Measurements from ENCODE around the gene NPAS3. TPM values are rescaled to one million over a fixed set of nuclear protein-coding genes. Genes with fewer than 3 reads are reported as not detected.

Gene NPAS3
- total RNA-seq, 6 donors from 2014 or later: 0.30 to 0.77 (median 0.59) TPM; not detected in 2

- ATAC-seq (ENCODE audit: low FRiP score in 2 of 2): no peak
- Histone ChIP-seq H3K27ac (no peak overlapping the region), H3K9me3 (no peaks in the 10 kb centered on the region), H3K4me1 (no peaks in the 10 kb centered on the region), H3K4me3 (no peak overlapping the region), H3K27me3 (no peaks in the 10 kb centered on the region), H3K36me3 (no peaks in the 10 kb centered on the region)
- 76 to 81% methylated on average over 7 of the region's 7 CpGs for WGBS, 2 donors
- no peak for DNase-seq
- TF ChIP-seq POLR2A (IDR thresholded peaks at IDR 0.05): no peak
- TF ChIP-seq EP300 (IDR thresholded peaks at IDR 0.05): no peak
- TF ChIP-seq CTCF (IDR thresholded peaks at IDR 0.05): no peak
- no peak for TF ChIP-seq POLR2AphosphoS5 (IDR thresholded peaks at IDR 0.05)
Observed at GRCh38 chr14:33576014-33576413, 637.3 kb downstream of the NPAS3 start.

- no peak for ATAC-seq (ENCODE audit: low FRiP score in 2 of 2)
- no peak for TF ChIP-seq POLR2A (IDR thresholded peaks at IDR 0.05)
- no peak for TF ChIP-seq POLR2AphosphoS5 (IDR thresholded peaks at IDR 0.05)
- no peak for TF ChIP-seq CTCF (IDR thresholded peaks at IDR 0.05)
- TF ChIP-seq EP300 (IDR thresholded peaks at IDR 0.05): no peak
Observed at GRCh38 chr14:33578461-33579216, 640.0 kb downstream of the NPAS3 start.

GRCh38 chr14:33580231-33580749, 641.6 kb downstream of the NPAS3 start:
- no peaks in the 10 kb centered on the region for H3K9me3 ChIP-seq
- no peak overlapping the region for H3K27ac ChIP-seq
- H3K27me3 ChIP-seq: no peaks in the 10 kb centered on the region
- DNase-seq: no peak
- no peaks in the 10 kb centered on the region for H3K4me1 ChIP-seq
- no peak overlapping the region for H3K4me3 ChIP-seq
- TF ChIP-seq EP300 (IDR thresholded peaks at IDR 0.05) (no peak), POLR2A (IDR thresholded peaks at IDR 0.05) (no peak), POLR2AphosphoS5 (IDR thresholded peaks at IDR 0.05) (no peak), CTCF (IDR thresholded peaks at IDR 0.05) (no peak)
- ATAC-seq (ENCODE audit: low FRiP score in 2 of 2): no peak
- no peaks in the 10 kb centered on the region for H3K36me3 ChIP-seq
- 85 to 86% methylated on average over 9 of the region's 9 CpGs for WGBS, 2 donors

More at GRCh38 chr14:33578461-33579216, 640.0 kb downstream of the NPAS3 start:
- Histone ChIP-seq H3K27me3 (no peaks in the 10 kb centered on the region), H3K4me3 (no peak overlapping the region), H3K4me1 (no peaks in the 10 kb centered on the region), H3K27ac (no peak overlapping the region), H3K9me3 (no peaks in the 10 kb centered on the region), H3K36me3 (no peaks in the 10 kb centered on the region)
- WGBS, 2 donors: 82 to 90% methylated on average over 3 of the region's 3 CpGs
- no peak for DNase-seq

- TF ChIP-seq POLR2A (IDR thresholded peaks at IDR 0.05) (no peak), EP300 (IDR thresholded peaks at IDR 0.05) (no peak), CTCF (IDR thresholded peaks at IDR 0.05) (no peak)
- Histone ChIP-seq H3K9me3 (no peaks in the 10 kb centered on the region), H3K36me3 (no peaks in the 10 kb centered on the region), H3K4me1 (no peaks in the 10 kb centered on the region), H3K27ac (no peak overlapping the region), H3K4me3 (no peak overlapping the region), H3K27me3 (no peaks in the 10 kb centered on the region)
- WGBS, 2 donors: 94 to 96% methylated on average over 2 of the region's 2 CpGs
- DNase-seq: no peak
- ATAC-seq (ENCODE audit: low FRiP score in 2 of 2): no peak
Observed at GRCh38 chr14:33580841-33581240, 642.2 kb downstream of the NPAS3 start.

- Histone ChIP-seq H3K4me3 (no peak overlapping the region), H3K4me1 (no peaks in the 10 kb centered on the region), H3K36me3 (no peaks in the 10 kb centered on the region), H3K27me3 (no peaks in the 10 kb centered on the region), H3K9me3 (no peaks in the 10 kb centered on the region), H3K27ac (no peak overlapping the region)
- TF ChIP-seq POLR2A (IDR thresholded peaks at IDR 0.05) (no peak), POLR2AphosphoS5 (IDR thresholded peaks at IDR 0.05) (no peak), EP300 (IDR thresholded peaks at IDR 0.05) (no peak), CTCF (IDR thresholded peaks at IDR 0.05) (no peak)
- ATAC-seq (ENCODE audit: low FRiP score in 2 of 2) (no peak), DNase-seq (no peak)
- 94 to 96% methylated on average over 2 of the region's 2 CpGs for WGBS, 2 donors
Observed at GRCh38 chr14:33584697-33585096, 646.0 kb downstream of the NPAS3 start.
